SJCRH30 (cell line): ENCODE results near the gene PRKN. TPM values are rescaled to one million over a fixed set of nuclear protein-coding genes. Genes with fewer than 3 reads are reported as not detected.

Experiments used
- DNase-seq, 2 experiments: peaks; one replicate each; pipeline ENCODE4 v3.0.0-alpha.2; 2015 to 2020
- H3K27ac ChIP-seq: fragments of 250-450 bp; sonication (Bioruptor Pico); 2 replicates; pipeline ENCODE4 v1.5.1; 2020; ENCODE audit warnings: mild to moderate bottlenecking, moderate library complexity
- H3K27me3 ChIP-seq: fragments of 250-450 bp; sonication (Bioruptor Pico); 2 replicates; pipeline ENCODE4 v1.5.1; 2020; ENCODE audit warnings: mild to moderate bottlenecking, moderate library complexity
- H3K36me3 ChIP-seq: fragments of 250-450 bp; sonication (Bioruptor Pico); 2 replicates; pipeline ENCODE4 v1.5.1; 2020; ENCODE audit warnings: mild to moderate bottlenecking, moderate library complexity
- H3K4me1 ChIP-seq: fragments of 250-450 bp; sonication (Bioruptor Pico); 2 replicates; pipeline ENCODE4 v1.5.1; 2020; ENCODE audit warnings: mild to moderate bottlenecking, moderate library complexity
- H3K4me3 ChIP-seq: fragments of 250-450 bp; sonication (Bioruptor Pico); 2 replicates; pipeline ENCODE4 v1.5.1; 2020; ENCODE audit warnings: mild to moderate bottlenecking, moderate library complexity
- H3K9me3 ChIP-seq: fragments of 250-450 bp; sonication (Bioruptor Pico); replicated peaks from 2 replicates; pipeline ENCODE4 v1.5.1; 2020; ENCODE audit warnings: mild to moderate bottlenecking, moderate library complexity
- total RNA-seq: library from RNA; depleted of rRNA; stranded (reverse); fragments of >200 nt; shearing (Covaris generic); gene quantifications from 2 replicates; pipeline ENCODE4 v1.2.3, GENCODE V29; 2014

Gene PRKN
- total RNA-seq, 1 experiment from 2014 or later, result not detected

DNA sequence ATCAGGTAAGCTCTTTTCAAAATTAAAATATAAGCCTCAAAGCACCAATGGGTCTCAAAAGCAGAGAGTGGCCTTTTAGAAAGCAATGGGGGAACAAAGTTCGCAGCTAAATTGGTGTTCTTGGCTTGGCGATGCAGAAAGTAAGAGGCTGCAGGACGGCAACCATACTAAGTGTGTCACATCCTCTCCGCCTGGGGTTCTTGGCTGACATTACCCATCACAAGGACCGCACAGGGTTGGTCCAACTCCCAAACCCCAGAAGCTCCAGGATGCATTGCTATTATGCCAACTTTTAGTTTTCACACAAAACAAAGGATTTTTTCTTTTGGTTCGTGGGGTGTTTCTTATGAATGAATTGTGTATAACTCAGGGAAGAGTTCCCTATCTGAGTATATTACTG lies 124.8 kb downstream of the PRKN start:
- Histone ChIP-seq H3K27ac (no peak overlapping the region), H3K27me3 (peaks cover 8% of the 10 kb centered on the region), H3K36me3 (no peaks in the 10 kb centered on the region), H3K9me3 (no peaks in the 10 kb centered on the region), H3K4me1 (no peaks in the 10 kb centered on the region), H3K4me3 (no peak overlapping the region)
- no peak for DNase-seq

DNA sequence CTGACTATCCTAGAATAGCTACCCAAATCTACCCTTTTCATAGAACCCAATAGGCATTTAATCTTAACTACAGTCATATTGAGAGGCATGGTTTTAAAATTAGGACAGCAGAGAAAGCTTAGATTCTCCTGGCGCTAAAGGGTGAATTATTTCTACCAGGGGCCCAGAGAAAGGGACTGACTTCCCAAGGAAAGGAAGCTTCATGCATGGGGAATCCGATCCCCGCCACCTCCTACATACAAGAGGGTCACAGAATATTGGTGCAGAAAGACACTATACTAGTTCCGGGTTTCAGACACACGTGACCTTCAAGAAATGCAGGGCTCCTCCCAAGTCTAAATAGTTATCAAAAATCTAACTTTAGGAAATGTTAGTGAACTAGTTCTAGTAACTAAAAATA lies 130.9 kb downstream of the PRKN start:
- Histone ChIP-seq H3K27ac (no peak overlapping the region), H3K4me3 (no peak overlapping the region), H3K9me3 (no peaks in the 10 kb centered on the region), H3K27me3 (no peaks in the 10 kb centered on the region; the same call in 1 of the 2 replicates), H3K4me1 (no peaks in the 10 kb centered on the region), H3K36me3 (no peaks in the 10 kb centered on the region)
- DNase-seq, result no peak

DNA sequence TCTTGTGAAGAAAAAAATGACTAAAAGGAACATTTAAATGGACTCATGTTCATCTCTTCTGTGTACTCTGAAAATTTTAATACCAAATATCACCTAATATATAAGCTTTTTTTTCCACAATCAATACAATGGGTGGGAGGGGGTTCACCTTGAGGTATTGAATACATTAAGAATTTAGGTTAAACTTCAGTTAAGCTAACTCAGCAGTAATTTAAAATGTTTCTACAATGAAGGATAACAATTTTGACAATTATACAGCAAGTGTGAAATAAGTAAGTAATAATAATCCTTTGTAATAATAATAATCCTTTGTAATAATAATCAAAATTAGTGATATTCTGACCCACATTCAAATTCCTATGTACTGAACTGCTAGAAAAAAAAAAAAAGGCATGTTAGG lies 136.0 kb downstream of the PRKN start:
- no peaks in the 10 kb centered on the region for H3K27me3 ChIP-seq
- H3K9me3 ChIP-seq, result no peaks in the 10 kb centered on the region
- no peaks in the 10 kb centered on the region for H3K36me3 ChIP-seq
- H3K4me3 ChIP-seq, result no peak overlapping the region
- H3K4me1 ChIP-seq, result no peaks in the 10 kb centered on the region
- H3K27ac ChIP-seq, result no peak overlapping the region
- no peak for DNase-seq

DNA sequence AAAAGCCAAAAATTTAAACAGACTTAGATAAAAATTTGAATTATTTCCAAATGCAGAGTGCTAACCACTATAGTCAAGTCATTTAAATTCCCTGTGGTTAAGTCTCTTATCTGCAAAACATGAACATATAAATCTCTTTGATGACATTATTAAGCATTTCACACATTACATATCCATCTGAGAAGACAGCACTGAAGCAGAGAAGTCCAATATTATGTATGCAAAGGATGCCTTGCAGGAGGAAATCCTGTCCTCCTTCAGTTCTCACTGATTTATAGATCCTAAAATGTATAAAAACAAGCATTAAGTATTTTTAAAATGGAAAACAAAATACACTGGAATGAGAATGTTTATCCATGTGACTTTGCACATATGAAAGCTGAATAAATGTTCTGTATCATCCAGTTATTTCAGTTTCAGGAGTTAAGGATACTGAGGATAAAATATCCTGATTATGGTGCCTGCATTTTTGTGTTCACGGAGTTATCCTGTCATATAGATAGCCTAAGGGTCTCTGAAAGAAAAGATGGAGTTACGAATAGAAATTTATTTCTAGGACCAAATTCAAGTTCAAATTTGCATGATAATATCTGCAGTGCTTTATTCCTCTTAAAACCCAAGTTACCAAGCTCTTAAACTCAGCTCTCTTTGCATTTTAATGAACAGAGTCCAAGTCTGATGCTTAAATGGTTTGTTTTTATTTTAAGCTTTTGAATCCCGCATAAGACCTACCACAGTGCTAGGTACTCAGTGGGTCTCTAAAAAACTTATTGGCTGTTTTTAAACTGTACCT lies 145.4 kb downstream of the PRKN start:
- Histone ChIP-seq H3K9me3 (no peaks in the 10 kb centered on the region), H3K4me1 (no peaks in the 10 kb centered on the region), H3K27me3 (0 out of 2 replicates have a peak, but pooled peaks cover 4% of the 10 kb centered on the region), H3K36me3 (no peaks in the 10 kb centered on the region), H3K27ac (no peak overlapping the region), H3K4me3 (no peak overlapping the region)
- DNase-seq, result no peak

DNA sequence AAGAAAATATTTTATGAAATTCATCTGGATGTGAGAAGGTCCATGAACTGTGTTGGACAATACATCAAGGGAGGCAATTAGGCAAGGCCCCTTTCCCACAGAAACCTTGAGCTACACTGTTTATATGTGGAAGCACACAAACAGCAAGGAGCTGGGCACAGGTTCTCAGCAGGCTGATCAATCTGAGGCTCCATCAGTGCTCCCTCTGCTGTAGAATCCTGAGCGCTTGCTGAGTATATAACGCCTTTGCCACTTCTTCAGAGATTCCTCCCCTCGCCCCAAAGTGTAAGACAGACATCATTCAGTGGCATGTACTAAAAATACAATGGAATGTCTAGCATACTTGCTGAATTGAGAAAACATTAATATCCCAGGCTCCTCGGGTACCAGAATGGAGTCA lies 146.9 kb downstream of the PRKN start:
- Histone ChIP-seq H3K27ac (no peak overlapping the region), H3K4me3 (no peak overlapping the region), H3K4me1 (no peaks in the 10 kb centered on the region), H3K27me3 (0 out of 2 replicates have a peak, but pooled peaks cover 4% of the 10 kb centered on the region), H3K36me3 (no peaks in the 10 kb centered on the region), H3K9me3 (no peaks in the 10 kb centered on the region)
- no peak for DNase-seq

DNA sequence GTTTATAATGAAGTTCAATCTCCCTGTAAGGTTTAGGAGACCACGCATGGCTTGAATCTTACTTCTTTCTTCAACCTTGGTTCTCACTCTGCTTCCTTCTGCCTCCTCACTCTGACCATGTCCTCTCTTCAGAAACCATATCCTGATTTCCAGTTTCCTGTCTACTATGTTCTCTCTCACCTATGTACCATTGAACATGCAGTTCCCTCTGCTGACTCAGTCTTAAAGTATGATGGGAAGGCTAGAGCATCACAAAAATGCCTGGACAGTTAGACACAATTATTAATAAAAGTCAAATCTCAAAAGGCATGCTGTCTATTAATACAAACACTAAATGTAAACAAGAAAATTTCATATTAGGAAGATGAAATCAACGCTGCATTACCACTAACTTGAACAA lies 151.6 kb downstream of the PRKN start:
- Histone ChIP-seq H3K36me3 (no peaks in the 10 kb centered on the region), H3K4me1 (no peaks in the 10 kb centered on the region), H3K27me3 (0 out of 2 replicates have a peak, but pooled peaks cover 4% of the 10 kb centered on the region), H3K27ac (no peak overlapping the region), H3K4me3 (no peak overlapping the region), H3K9me3 (no peaks in the 10 kb centered on the region)
- DNase-seq, result no peak

DNA sequence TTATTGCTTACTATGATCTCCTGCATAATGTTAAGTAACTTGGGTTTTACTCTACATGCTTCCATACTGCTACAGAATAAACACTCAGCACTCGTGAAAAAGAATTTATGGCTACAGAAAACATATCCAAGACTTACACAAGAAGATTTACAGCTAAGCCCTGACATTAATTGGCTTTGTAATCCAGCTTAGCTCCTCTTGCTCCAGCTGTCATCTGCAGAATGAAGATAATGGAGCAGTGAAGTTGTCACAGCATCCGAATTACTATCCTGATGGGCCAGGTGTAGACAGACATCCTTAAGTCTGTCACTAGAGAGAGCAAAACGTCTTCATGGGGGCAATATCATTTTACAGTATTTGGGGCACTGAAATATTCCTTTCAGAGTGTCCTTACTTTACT lies 155.3 kb downstream of the PRKN start:
- DNase-seq, result no peak
- H3K27me3 ChIP-seq, result no peaks in the 10 kb centered on the region
- no peaks in the 10 kb centered on the region for H3K4me1 ChIP-seq
- peaks cover 3% of the 10 kb centered on the region; the same call in 1 of the 2 replicates for H3K9me3 ChIP-seq
- no peak overlapping the region for H3K4me3 ChIP-seq
- no peaks in the 10 kb centered on the region for H3K36me3 ChIP-seq
- H3K27ac ChIP-seq, result no peak overlapping the region

DNA sequence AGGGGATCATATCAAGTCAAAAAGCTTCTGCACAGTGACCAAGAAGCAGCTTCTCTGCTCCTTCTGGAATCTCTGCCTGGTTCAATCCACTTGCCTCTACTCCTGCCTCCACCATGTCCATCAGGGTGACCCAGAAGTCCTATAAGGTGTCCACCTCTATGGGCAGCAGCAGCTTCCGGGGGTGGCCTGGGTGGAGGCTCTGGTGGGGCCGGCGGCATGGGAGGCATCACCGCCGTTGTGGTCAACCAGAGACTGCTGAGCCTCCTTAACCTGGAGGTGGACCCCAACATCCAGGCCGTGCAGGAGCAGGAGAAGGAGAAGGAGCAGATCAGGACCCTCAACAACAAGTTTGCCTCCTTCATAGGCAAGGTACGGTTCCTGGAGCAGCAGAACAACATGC lies 159.3 kb downstream of the PRKN start:
- H3K27me3 ChIP-seq, result no peaks in the 10 kb centered on the region
- no peak overlapping the region for H3K4me3 ChIP-seq
- DNase-seq, result no peak
- H3K4me1 ChIP-seq, result no peaks in the 10 kb centered on the region
- peaks cover 3% of the 10 kb centered on the region; the same call in 1 of the 2 replicates for H3K9me3 ChIP-seq
- no peaks in the 10 kb centered on the region for H3K36me3 ChIP-seq
- no peak overlapping the region for H3K27ac ChIP-seq

DNA sequence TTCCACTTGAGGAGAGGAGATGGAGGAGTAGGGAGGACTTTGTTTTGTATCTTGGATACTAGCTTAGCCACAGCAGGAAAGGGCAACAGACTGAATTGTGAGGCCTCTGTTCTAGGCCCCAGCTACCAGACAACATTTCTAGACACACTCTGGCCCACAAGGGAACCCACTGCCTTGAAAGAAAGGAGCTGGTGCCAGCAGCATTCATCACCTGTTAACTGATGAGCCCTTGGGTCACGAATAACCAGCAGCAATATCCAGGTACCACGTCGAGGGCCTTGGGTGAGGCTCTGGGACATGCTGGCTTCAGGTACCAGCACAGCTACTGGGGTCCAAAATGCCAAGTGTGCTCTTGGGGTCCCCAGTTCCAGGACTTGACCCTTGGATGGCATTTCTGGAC lies 165.5 kb downstream of the PRKN start:
- no peaks in the 10 kb centered on the region for H3K4me1 ChIP-seq
- no peaks in the 10 kb centered on the region for H3K36me3 ChIP-seq
- no peak for DNase-seq

DNA sequence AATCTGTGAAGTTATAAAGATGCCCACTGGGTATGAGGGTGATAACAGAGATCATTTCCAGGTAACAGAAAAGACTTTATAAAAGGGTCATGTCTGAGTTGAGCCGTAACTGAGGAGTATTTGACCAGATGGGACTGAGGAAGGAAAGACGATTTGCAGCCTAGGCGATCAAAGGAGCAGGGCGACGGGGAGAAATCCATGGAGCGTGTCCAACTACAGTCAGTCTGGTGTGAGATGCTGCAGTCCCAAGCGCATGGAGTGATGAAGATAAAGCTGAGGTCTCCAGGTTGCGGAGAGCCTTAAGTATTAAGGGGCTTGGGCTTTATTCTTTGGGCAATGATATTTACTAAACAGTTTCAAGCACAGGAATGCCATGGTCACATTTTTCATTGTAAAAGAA lies 166.7 kb downstream of the PRKN start:
- DNase-seq, result no peak

More for the DNA sequence above, 165.5 kb downstream of the PRKN start:
- no peak overlapping the region for H3K4me3 ChIP-seq
- H3K9me3 ChIP-seq, result no peaks in the 10 kb centered on the region
- H3K27ac ChIP-seq, result no peak overlapping the region
- no peaks in the 10 kb centered on the region; the same call in 1 of the 2 replicates for H3K27me3 ChIP-seq

DNA sequence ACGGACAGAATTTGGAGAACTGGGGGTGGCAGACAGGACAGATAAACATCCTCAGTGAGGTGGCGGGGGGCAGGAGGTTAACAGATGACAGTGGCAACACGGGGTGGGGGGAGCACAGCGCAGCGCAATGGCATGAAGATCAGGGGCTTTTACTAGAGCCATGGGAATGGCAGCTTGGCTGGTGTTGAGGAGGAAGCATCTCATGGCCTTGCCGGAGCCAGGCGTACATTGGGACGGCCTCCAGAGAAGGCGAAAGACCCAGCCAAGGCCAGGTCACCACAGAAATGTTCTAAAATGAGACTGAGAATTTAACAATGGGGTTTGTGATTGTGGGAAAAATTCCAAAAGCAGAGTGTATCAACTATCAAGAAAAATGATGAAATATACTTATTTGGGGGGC lies 173.0 kb downstream of the PRKN start:
- no peak for DNase-seq
- H3K27ac ChIP-seq, result no peak overlapping the region
- H3K4me1 ChIP-seq, result no peaks in the 10 kb centered on the region
- H3K4me3 ChIP-seq, result no peak overlapping the region
- peaks cover 8% of the 10 kb centered on the region; the same call in 1 of the 2 replicates for H3K9me3 ChIP-seq
- peaks cover 11% of the 10 kb centered on the region; the same call in 1 of the 2 replicates for H3K27me3 ChIP-seq
- H3K36me3 ChIP-seq, result no peaks in the 10 kb centered on the region

More for the DNA sequence above, 166.7 kb downstream of the PRKN start:
- no peaks in the 10 kb centered on the region; the same call in 1 of the 2 replicates for H3K27me3 ChIP-seq
- no peaks in the 10 kb centered on the region for H3K9me3 ChIP-seq
- H3K27ac ChIP-seq, result no peak overlapping the region
- H3K4me3 ChIP-seq, result no peak overlapping the region
- no peaks in the 10 kb centered on the region for H3K4me1 ChIP-seq
- no peaks in the 10 kb centered on the region for H3K36me3 ChIP-seq

DNA sequence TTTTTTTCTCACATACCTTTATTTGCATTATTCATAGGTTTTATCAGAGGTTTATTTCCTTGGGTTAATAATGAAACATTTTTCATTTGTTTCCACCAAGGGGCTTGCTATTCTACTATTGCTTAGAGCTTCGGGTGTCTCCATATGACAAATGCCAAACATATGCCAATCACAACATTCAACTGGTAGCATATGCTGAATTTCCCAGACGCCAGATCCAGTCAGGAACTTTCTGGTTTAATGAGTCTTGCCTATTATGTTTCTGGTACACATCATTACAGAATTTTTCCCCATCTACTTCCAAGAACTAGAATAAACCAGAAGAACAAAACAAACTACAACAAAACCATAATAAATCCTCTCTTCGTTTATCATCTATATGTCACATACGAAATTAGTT lies 180.7 kb downstream of the PRKN start:
- Histone ChIP-seq H3K4me3 (no peak overlapping the region), H3K27ac (no peak overlapping the region), H3K36me3 (no peaks in the 10 kb centered on the region), H3K27me3 (peaks cover 19% of the 10 kb centered on the region), H3K9me3 (peaks cover 5% of the 10 kb centered on the region; the same call in 1 of the 2 replicates), H3K4me1 (no peaks in the 10 kb centered on the region)
- no peak for DNase-seq

DNA sequence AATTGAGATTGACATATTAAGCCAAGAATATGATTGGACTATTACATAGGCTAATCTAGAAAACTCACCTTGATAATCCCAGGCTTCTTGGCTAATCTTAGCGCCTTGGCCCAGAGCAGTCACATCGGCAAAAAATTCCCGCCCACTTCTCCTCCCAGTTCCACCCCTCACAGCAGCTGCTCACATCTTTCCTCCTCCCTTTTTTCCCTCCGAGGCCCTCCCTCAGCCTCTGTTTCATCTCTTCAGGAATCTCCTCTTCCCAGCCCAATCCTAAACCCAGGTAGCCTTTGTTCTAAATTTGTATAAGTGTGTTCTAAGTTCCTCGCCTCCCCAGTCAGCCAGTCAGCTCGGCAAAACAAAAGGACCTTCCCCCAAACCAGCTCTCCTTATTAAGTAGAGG lies 184.3 kb downstream of the PRKN start:
- no peaks in the 10 kb centered on the region for H3K9me3 ChIP-seq
- H3K4me1 ChIP-seq, result peaks cover 3% of the 10 kb centered on the region; the same call in 1 of the 2 replicates
- H3K27ac ChIP-seq, result no peak overlapping the region
- no peak overlapping the region for H3K4me3 ChIP-seq
- no peak for DNase-seq
- peaks cover 12% of the 10 kb centered on the region; the same call in 1 of the 2 replicates for H3K27me3 ChIP-seq
- no peaks in the 10 kb centered on the region for H3K36me3 ChIP-seq

DNA sequence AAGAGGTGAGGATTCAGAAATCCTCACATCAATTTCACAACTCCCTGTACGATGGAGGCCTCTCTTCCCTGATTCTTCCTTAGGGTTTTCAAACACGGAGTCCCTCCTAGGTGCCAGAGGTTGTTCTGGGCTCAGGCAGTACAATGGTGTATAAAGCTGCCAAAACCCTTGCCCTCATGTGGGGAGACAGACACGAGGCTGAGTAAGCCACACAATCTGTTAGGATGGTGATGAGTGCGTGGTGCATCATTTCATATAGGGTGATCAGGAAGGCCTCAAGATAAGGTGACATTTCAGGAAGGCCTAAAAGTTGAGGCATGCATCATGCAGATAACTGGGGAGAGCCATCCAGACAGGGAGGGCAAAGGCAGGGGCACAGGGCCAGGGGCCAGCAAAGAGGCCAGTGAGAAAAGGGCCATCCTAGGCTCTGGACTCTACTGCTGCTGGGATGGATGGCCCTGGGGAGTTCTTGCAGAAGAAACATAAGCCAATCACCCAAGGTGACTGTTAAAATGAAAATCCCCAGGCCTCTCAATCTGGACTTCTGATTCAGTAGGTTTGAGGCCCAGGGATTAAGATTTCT lies 186.5 kb downstream of the PRKN start:
- no peak overlapping the region for H3K4me3 ChIP-seq
- no peak for DNase-seq
- peaks cover 6% of the 10 kb centered on the region; the same call in 1 of the 2 replicates for H3K27me3 ChIP-seq
- no peak overlapping the region for H3K27ac ChIP-seq
- H3K36me3 ChIP-seq, result no peaks in the 10 kb centered on the region
- no peaks in the 10 kb centered on the region for H3K9me3 ChIP-seq
- peaks cover 3% of the 10 kb centered on the region; the same call in 1 of the 2 replicates for H3K4me1 ChIP-seq

DNA sequence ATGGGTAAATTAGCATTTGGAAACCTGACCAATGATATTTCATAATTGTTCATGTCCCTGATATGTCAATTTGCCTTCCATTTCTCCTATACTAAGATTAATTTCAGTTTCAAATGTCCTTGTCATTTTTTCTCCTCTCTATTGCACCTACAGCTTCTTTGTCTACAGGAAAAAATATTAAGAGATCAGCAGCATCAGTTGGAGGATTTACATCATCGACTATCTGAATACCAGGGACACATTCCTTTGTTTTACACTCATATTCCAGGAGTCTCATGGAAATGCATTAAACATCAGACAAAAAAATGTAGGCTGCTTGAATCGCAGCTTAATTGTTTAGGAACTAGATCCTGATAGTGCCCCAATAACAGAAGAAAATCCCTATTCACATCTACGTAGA lies 188.2 kb downstream of the PRKN start:
- DNase-seq, result no peak
- no peak overlapping the region for H3K4me3 ChIP-seq
- H3K27me3 ChIP-seq, result 0 out of 2 replicates have a peak, but pooled peaks cover 4% of the 10 kb centered on the region
- peaks cover 3% of the 10 kb centered on the region; the same call in 1 of the 2 replicates for H3K4me1 ChIP-seq
- no peaks in the 10 kb centered on the region for H3K36me3 ChIP-seq
- H3K27ac ChIP-seq, result no peak overlapping the region
- no peaks in the 10 kb centered on the region for H3K9me3 ChIP-seq
